ENCODE results near the gene NACC2. TPM values are rescaled to one million over a fixed set of nuclear protein-coding genes. Genes with fewer than 3 reads are reported as not detected.

The NACC2 gene
- total RNA-seq, 5 donors from 2014 or later (not counting 1 experiment from before 2014, with no cell fraction given) = 4.2 to 11.7 (median 11.3) TPM

GRCh38 chr9:136010615-136011361 is 84.3 kb downstream of the NACC2 start:
- Mint-ChIP-seq H3K9me3 (no peaks in the 10 kb centered on the region), H3K4me1 (no peaks in the 10 kb centered on the region), H3K4me3 (no peak overlapping the region), H3K36me3 (peaks cover 7% of the 10 kb centered on the region), H3K27ac (no peak overlapping the region), H3K27me3 (no peaks in the 10 kb centered on the region)
- no peaks in the 10 kb centered on the region for H3K9me3 ChIP-seq
- ChIA-PET POLR2A (no interaction called here), CTCF (no interaction called here)
- H3K27me3 ChIP-seq (replicated peaks in 1 of 2; ENCODE audit: control insufficient read depth in 2 of 2, extremely low read depth in 1 of 2, insufficient read depth in 2 of 2, low read length in 1 of 2) = no peaks in the 10 kb centered on the region
- H3K4me1 ChIP-seq (ENCODE audit: control insufficient read depth in 1 of 2, extremely low read depth in 1 of 2, insufficient read depth in 2 of 2, low read length in 2 of 2) = no peaks in the 10 kb centered on the region
- H3K27ac ChIP-seq (ENCODE audit: low read length) = no peak overlapping the region
- ATAC-seq (replicated peaks in 1 of 4) (no peak), DNase-seq (no peak)
- H3K36me3 ChIP-seq (ENCODE audit: control insufficient read depth in 2 of 2, extremely low read depth in 1 of 2, insufficient read depth in 1 of 2, low read length in 1 of 2) = no peaks in the 10 kb centered on the region
- 97% methylated on average over 11 of the region's 28 CpGs for WGBS (ENCODE audit: insufficient coverage)
- no peak overlapping the region for H3K4me3 ChIP-seq (ENCODE audit: control insufficient read depth in 1 of 2, extremely low read depth in 1 of 2, low read length in 1 of 2)

GRCh38 chr9:136010176-136010575 is 84.9 kb downstream of the NACC2 start:
- no peak overlapping the region for H3K27ac ChIP-seq (ENCODE audit: low read length)
- Mint-ChIP-seq H3K4me1 (no peaks in the 10 kb centered on the region), H3K4me3 (no peak overlapping the region), H3K27me3 (no peaks in the 10 kb centered on the region), H3K9me3 (no peaks in the 10 kb centered on the region), H3K36me3 (peaks cover 7% of the 10 kb centered on the region), H3K27ac (no peak overlapping the region)
- H3K27me3 ChIP-seq (replicated peaks in 1 of 2; ENCODE audit: control insufficient read depth in 2 of 2, extremely low read depth in 1 of 2, insufficient read depth in 2 of 2, low read length in 1 of 2) = no peaks in the 10 kb centered on the region
- no peak for ATAC-seq (replicated peaks in 1 of 4)
- H3K4me1 ChIP-seq (ENCODE audit: control insufficient read depth in 1 of 2, extremely low read depth in 1 of 2, insufficient read depth in 2 of 2, low read length in 2 of 2) = no peaks in the 10 kb centered on the region
- no peak overlapping the region for H3K4me3 ChIP-seq (ENCODE audit: control insufficient read depth in 1 of 2, extremely low read depth in 1 of 2, low read length in 1 of 2)
- POLR2A ChIA-PET = no interaction called here
- H3K36me3 ChIP-seq (ENCODE audit: control insufficient read depth in 2 of 2, extremely low read depth in 1 of 2, insufficient read depth in 1 of 2, low read length in 1 of 2) = no peaks in the 10 kb centered on the region
- no peak for DNase-seq
- no peaks in the 10 kb centered on the region for H3K9me3 ChIP-seq
- 92% methylated on average over 14 of the region's 17 CpGs for WGBS (ENCODE audit: insufficient coverage)
- CTCF ChIA-PET = no interaction called here

GRCh38 chr9:136009516-136009915 is 85.6 kb downstream of the NACC2 start:
- ATAC-seq (replicated peaks in 1 of 4) (no peak), DNase-seq (no peak)
- WGBS (ENCODE audit: insufficient coverage) = 88% methylated on average over 14 of the region's 16 CpGs
- Histone ChIP-seq H3K4me3 (ENCODE audit: control insufficient read depth in 1 of 2, extremely low read depth in 1 of 2, low read length in 1 of 2) (no peak overlapping the region), H3K36me3 (ENCODE audit: control insufficient read depth in 2 of 2, extremely low read depth in 1 of 2, insufficient read depth in 1 of 2, low read length in 1 of 2) (no peaks in the 10 kb centered on the region), H3K4me1 (ENCODE audit: control insufficient read depth in 1 of 2, extremely low read depth in 1 of 2, insufficient read depth in 2 of 2, low read length in 2 of 2) (no peaks in the 10 kb centered on the region), H3K9me3 (no peaks in the 10 kb centered on the region), H3K27me3 (replicated peaks in 1 of 2; ENCODE audit: control insufficient read depth in 2 of 2, extremely low read depth in 1 of 2, insufficient read depth in 2 of 2, low read length in 1 of 2) (no peaks in the 10 kb centered on the region), H3K27ac (ENCODE audit: low read length) (no peak overlapping the region)
- no peak overlapping the region for H3K4me3 Mint-ChIP-seq
- ChIA-PET CTCF (no interaction called here), POLR2A (no interaction called here)
- no peaks in the 10 kb centered on the region for H3K4me1 Mint-ChIP-seq
- H3K36me3 Mint-ChIP-seq = peaks cover 7% of the 10 kb centered on the region
- H3K27ac Mint-ChIP-seq = no peak overlapping the region
- H3K27me3 Mint-ChIP-seq = no peaks in the 10 kb centered on the region
- H3K9me3 Mint-ChIP-seq = no peaks in the 10 kb centered on the region

GRCh38 chr9:136008693-136008997 is 86.4 kb downstream of the NACC2 start:
- no peaks in the 10 kb centered on the region for H3K4me1 ChIP-seq (ENCODE audit: control insufficient read depth in 1 of 2, extremely low read depth in 1 of 2, insufficient read depth in 2 of 2, low read length in 2 of 2)
- DNase-seq (no peak), ATAC-seq (replicated peaks in 1 of 4) (no peak)
- peaks cover 7% of the 10 kb centered on the region for H3K36me3 Mint-ChIP-seq
- H3K27me3 ChIP-seq (replicated peaks in 1 of 2; ENCODE audit: control insufficient read depth in 2 of 2, extremely low read depth in 1 of 2, insufficient read depth in 2 of 2, low read length in 1 of 2) = no peaks in the 10 kb centered on the region
- ChIA-PET CTCF (no interaction called here), POLR2A (no interaction called here)
- H3K4me3 ChIP-seq (ENCODE audit: control insufficient read depth in 1 of 2, extremely low read depth in 1 of 2, low read length in 1 of 2) = no peak overlapping the region
- no peaks in the 10 kb centered on the region for H3K9me3 Mint-ChIP-seq
- no peak overlapping the region for H3K27ac ChIP-seq (ENCODE audit: low read length)
- H3K36me3 ChIP-seq (ENCODE audit: control insufficient read depth in 2 of 2, extremely low read depth in 1 of 2, insufficient read depth in 1 of 2, low read length in 1 of 2) = no peaks in the 10 kb centered on the region
- H3K27me3 Mint-ChIP-seq = no peaks in the 10 kb centered on the region
- no peak overlapping the region for H3K27ac Mint-ChIP-seq
- WGBS (ENCODE audit: insufficient coverage) = 88% methylated on average over 10 of the region's 21 CpGs
- no peaks in the 10 kb centered on the region for H3K4me1 Mint-ChIP-seq
- no peaks in the 10 kb centered on the region for H3K9me3 ChIP-seq
- H3K4me3 Mint-ChIP-seq = no peak overlapping the region

- POLR2A ChIA-PET = no interaction called here
- Mint-ChIP-seq H3K4me1 (no peaks in the 10 kb centered on the region), H3K36me3 (peaks cover 7% of the 10 kb centered on the region), H3K27ac (no peak overlapping the region), H3K9me3 (no peaks in the 10 kb centered on the region), H3K4me3 (no peak overlapping the region), H3K27me3 (no peaks in the 10 kb centered on the region)
- DNase-seq = no peak
- no peaks in the 10 kb centered on the region for H3K9me3 ChIP-seq
- H3K36me3 ChIP-seq (ENCODE audit: control insufficient read depth in 2 of 2, extremely low read depth in 1 of 2, insufficient read depth in 1 of 2, low read length in 1 of 2) = no peaks in the 10 kb centered on the region
- no peak for ATAC-seq (replicated peaks in 1 of 4)
- no peak overlapping the region for H3K4me3 ChIP-seq (ENCODE audit: control insufficient read depth in 1 of 2, extremely low read depth in 1 of 2, low read length in 1 of 2)
- H3K27ac ChIP-seq (ENCODE audit: low read length) = no peak overlapping the region
- CTCF ChIA-PET = no interaction called here
- no peaks in the 10 kb centered on the region for H3K27me3 ChIP-seq (replicated peaks in 1 of 2; ENCODE audit: control insufficient read depth in 2 of 2, extremely low read depth in 1 of 2, insufficient read depth in 2 of 2, low read length in 1 of 2)
- no peaks in the 10 kb centered on the region for H3K4me1 ChIP-seq (ENCODE audit: control insufficient read depth in 1 of 2, extremely low read depth in 1 of 2, insufficient read depth in 2 of 2, low read length in 2 of 2)
- 86% methylated on average over 9 of the region's 24 CpGs for WGBS (ENCODE audit: insufficient coverage)
These were observed 87.0 kb downstream of the NACC2 start for GRCh38 chr9:136007934-136008692.

GRCh38 chr9:136007276-136007933 is 87.7 kb downstream of the NACC2 start:
- H3K27ac ChIP-seq (ENCODE audit: low read length) = no peak overlapping the region
- H3K4me1 ChIP-seq (ENCODE audit: control insufficient read depth in 1 of 2, extremely low read depth in 1 of 2, insufficient read depth in 2 of 2, low read length in 2 of 2) = no peaks in the 10 kb centered on the region
- H3K9me3 ChIP-seq = no peaks in the 10 kb centered on the region
- CTCF ChIA-PET = no interaction called here
- Mint-ChIP-seq H3K27me3 (no peaks in the 10 kb centered on the region), H3K4me1 (no peaks in the 10 kb centered on the region), H3K9me3 (no peaks in the 10 kb centered on the region), H3K36me3 (peaks cover 7% of the 10 kb centered on the region), H3K4me3 (no peak overlapping the region), H3K27ac (no peak overlapping the region)
- no peaks in the 10 kb centered on the region for H3K36me3 ChIP-seq (ENCODE audit: control insufficient read depth in 2 of 2, extremely low read depth in 1 of 2, insufficient read depth in 1 of 2, low read length in 1 of 2)
- 89% methylated on average over 33 of the region's 36 CpGs for WGBS (ENCODE audit: insufficient coverage)
- POLR2A ChIA-PET = no interaction called here
- no peak for DNase-seq
- H3K4me3 ChIP-seq (ENCODE audit: control insufficient read depth in 1 of 2, extremely low read depth in 1 of 2, low read length in 1 of 2) = no peak overlapping the region
- ATAC-seq (replicated peaks in 1 of 4) = no peak
- no peaks in the 10 kb centered on the region for H3K27me3 ChIP-seq (replicated peaks in 1 of 2; ENCODE audit: control insufficient read depth in 2 of 2, extremely low read depth in 1 of 2, insufficient read depth in 2 of 2, low read length in 1 of 2)

All from T-cell (primary cell).